Subcutaneous adipose tissue (tissue), 4 donors: ENCODE data around the gene CAD. TPM values are rescaled to one million over a fixed set of nuclear protein-coding genes. Genes with fewer than 3 reads are reported as not detected.

Experiments used
- CTCF ChIP-seq: fragments of 450-650 bp; IDR thresholded peaks from one replicate; pipeline ENCODE4 v1.5.1; 2016; ENCODE audit warnings: low read depth, mild to moderate bottlenecking, control low read depth, antibody characterized with exemption, moderate library complexity
- total RNA-seq, 4 donors: library from RNA; depleted of rRNA; stranded (reverse); fragments of >200 nt; gene quantifications; one replicate each; pipeline ENCODE4 v1.1.0, GENCODE V29; 2016

The CAD gene
- total RNA-seq, 4 donors from 2014 or later, result 10.2 to 17.3 (median 13.9) TPM

DNA sequence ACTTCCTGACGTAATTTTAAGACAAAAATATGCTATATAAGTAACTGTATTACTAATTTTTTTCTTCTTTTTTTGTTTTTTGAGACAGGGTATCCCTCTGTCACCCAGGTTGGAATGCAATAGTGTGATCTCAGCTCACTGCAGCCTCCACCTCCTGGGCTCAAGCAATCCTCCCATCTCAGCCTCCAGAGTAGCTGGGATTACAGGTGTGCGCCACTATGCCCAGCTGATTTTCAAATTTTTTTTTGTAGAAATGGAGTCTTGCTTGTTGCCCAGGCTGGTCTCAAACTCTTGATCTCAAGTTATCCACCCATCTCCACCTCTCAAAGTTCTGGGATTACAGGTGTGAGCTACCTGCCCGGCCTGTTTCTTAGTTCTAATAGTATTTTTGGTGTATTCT lies 38.7 kb upstream of the CAD start:
- TF ChIP-seq CTCF, result no peak

GRCh38 chr2:27179344-27180000 lies 37.7 kb upstream of the CAD start:
- TF ChIP-seq CTCF, result no peak

GRCh38 chr2:27182346-27182745 lies 34.8 kb upstream of the CAD start:
- no peak for TF ChIP-seq CTCF

GRCh38 chr2:27184115-27184514 lies 33.1 kb upstream of the CAD start:
- TF ChIP-seq CTCF, result no peak

DNA sequence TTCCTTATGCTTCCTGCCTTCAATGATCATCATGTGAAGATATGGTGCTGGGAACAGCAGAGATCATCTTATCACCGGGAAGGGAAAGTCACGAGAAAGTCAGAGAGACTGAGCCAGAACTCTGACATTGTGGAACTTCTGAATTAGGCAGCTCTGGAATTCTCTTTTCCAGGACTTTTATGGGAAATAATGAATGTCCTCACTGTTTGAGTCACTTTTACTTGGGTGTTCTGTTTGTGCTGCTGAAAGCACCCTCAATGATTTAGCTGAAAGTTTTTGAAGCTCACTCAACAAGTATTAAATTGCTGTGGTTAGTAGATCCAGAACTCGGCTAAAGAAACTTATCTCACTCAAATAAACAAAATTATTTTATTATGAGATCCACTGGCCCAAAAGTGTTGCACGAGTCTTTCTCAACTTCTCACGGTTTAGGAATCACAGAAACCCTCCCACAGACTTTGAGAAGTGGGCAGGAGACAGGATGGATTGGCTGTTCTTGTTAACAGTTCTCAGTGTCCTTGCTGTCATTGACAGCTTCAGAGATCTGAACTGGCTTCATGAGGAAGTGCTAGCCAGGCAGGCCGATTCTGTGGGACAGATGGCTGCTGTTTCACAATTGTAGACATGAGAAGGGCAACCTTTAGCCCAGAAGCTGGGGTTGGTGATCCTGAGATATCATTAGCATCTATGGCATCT lies 31.7 kb upstream of the CAD start:
- TF ChIP-seq CTCF, result no peak

DNA sequence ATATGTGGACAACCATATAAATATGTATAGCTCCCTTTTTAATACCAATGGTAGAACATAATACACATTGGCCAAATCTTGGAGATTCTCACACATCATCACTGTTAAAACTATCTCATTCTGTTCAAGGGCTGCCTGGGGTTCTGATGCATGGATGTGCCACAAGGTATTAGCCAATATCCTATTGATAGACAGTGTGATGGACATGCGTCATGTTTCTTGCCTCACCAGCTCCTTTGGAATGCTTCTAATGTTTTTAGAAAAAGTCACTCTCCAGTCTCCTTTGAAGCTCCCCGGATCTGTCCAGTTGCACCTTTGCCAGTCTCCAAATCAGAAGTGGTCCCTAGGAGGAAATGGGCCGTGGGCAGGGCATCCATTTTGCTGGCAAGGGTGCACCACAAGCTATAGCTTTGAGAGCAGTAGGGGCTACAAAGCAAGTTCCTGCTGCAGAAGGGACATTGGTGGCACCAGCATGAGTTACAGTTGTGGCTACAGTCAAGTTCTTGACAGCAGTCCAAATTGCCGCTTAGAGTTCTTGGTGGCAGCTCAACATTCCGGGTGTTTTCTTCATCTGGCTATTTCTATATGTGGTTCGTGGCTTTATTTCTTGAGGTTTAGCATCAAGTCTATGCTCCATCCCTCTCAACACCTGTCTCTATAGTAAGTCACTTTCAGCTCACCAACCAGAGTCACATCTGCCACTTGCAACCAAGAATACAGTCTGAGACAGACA lies 30.4 kb upstream of the CAD start:
- no peak for TF ChIP-seq CTCF

- TF ChIP-seq CTCF, result no peak
Measured at GRCh38 chr2:27189989-27190388, 27.2 kb upstream of the CAD start.
